ENCODE results near the gene PI4K2A.
A peak's percentile ranks its signal among the peaks of the same experiment; 100 is the strongest.

The PI4K2A gene

DNA sequence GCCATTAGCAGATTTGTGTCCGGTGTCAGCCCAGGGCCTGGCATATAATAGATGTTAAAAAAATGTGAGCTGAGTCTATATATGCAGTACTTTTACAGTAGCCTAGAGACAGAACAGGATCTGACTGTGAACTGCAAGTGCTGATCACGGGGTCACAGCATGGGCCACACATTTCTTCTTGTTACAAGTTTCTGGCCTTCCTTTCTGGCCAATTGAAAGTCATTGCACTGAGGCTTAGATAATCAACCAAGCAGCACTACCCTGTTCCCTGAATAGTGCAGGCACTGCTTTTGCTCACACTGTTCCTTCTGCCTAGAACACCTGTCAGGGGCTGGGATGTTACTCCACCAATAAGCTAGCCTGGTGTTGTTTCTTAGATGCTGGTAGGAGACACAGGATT is 67.7 kb downstream of the PI4K2A start:
- no peak overlapping the region for H3K4me3 ChIP-seq (ENCODE audit: low read depth, low read length)
- DNase-seq (ENCODE audit: low read depth), result no peak
- TF ChIP-seq, protein P1, sequence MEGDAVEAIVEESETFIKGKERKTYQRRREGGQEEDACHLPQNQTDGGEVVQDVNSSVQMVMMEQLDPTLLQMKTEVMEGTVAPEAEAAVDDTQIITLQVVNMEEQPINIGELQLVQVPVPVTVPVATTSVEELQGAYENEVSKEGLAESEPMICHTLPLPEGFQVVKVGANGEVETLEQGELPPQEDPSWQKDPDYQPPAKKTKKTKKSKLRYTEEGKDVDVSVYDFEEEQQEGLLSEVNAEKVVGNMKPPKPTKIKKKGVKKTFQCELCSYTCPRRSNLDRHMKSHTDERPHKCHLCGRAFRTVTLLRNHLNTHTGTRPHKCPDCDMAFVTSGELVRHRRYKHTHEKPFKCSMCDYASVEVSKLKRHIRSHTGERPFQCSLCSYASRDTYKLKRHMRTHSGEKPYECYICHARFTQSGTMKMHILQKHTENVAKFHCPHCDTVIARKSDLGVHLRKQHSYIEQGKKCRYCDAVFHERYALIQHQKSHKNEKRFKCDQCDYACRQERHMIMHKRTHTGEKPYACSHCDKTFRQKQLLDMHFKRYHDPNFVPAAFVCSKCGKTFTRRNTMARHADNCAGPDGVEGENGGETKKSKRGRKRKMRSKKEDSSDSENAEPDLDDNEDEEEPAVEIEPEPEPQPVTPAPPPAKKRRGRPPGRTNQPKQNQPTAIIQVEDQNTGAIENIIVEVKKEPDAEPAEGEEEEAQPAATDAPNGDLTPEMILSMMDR (IDR thresholded peaks at IDR 0.05; ENCODE audit: low read depth, low read length, missing control alignments), result no peak

DNA sequence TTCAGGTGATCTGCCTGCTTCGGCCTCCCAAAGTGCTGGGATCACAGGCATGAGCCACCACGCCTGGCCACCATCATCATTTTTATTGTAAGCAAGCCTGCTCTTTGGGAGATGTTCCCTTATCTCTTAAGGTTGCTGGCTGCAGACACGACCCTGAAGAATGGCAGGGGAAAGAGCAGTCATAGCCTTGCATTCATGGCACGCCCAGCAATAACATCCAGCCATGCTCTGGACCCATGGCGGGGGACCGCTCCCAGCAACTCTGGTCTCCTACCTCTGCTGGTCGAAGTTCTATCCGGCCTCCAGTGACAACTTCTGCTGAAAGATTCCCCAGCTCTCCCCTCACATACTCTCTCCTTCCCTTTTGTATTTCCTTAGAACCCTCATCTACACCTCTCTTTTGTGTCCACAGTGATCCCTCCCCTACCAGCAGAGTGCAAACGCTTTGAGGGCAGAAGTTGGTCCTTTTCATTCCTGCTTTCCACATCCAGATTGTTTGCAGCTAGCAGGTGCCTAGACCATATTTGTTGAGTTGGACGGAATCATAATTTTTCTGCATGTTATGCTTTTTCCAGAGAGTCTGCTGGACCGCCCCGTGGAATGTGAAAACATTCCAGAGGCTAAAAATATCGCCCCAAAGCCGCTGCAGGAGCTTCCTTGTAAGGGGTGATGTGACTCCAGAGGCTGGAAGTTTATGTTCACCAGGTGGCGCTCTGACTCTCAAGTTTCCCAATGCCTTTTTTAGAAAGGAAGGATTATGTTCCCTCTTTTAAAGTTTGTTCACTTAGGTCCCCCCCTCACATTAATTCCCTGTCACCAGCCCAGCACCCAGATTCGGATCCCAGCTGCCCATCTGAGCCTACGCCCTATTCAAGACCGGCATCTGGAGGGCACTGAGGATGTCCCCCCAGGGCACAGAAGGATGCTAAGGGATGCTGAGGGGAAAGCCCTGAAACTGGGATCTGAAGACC is 68.8 kb downstream of the PI4K2A start:
- TF ChIP-seq, protein P1 (IDR thresholded peaks at IDR 0.05; ENCODE audit: low read depth, low read length, missing control alignments), result peak; percentile 67
- no peak overlapping the region for H3K4me3 ChIP-seq (ENCODE audit: low read depth, low read length)
- no peak for DNase-seq (ENCODE audit: low read depth)

DNA sequence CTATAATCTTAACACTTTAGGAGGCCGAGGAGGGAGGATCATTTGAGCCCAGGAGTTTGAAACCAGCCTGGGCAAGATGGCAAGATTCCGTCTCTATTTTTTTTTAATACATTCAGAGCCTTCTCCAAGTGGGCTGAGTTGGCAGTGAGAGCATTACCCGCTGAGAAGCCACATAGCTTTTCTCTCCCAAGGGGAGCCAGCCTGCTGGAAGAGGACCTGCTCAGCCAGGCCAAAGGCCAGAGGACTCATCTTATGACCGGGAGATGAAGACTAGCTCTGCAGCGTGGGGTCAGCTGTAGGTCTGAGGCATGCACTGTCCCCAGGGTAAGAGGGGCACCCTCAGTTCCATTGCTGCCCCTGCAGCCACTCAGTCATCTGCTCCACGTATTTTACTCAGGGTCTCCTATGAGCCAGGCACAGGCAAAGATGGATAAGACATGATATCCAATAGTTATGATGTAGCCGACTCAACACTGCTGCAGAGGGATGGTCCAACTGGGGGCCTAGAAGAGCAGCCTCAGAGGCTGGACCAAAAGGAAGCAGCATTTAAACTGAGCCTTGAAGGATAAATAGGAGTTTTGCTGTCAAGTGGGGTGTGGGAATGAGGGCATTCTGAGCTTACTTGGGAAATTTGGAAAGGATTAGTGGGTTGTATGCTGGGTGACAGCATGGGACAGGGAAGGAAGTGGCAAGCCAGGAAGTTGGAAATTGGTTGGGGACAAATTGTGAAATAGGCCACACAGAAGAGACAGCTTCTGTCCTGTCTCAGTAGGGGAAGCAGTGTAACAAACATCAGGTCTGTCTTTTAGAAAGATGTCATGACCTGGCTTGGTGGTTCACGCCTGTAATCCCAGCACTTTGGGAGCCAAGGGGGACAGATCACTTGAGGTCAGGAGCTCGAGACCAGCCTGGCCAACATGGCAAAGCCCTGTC is 71.4 kb downstream of the PI4K2A start:
- TF ChIP-seq, protein P1 (IDR thresholded peaks at IDR 0.05; ENCODE audit: low read depth, low read length, missing control alignments), result no peak
- no peak overlapping the region for H3K4me3 ChIP-seq (ENCODE audit: low read depth, low read length)
- DNase-seq (ENCODE audit: low read depth), result no peak

DNA sequence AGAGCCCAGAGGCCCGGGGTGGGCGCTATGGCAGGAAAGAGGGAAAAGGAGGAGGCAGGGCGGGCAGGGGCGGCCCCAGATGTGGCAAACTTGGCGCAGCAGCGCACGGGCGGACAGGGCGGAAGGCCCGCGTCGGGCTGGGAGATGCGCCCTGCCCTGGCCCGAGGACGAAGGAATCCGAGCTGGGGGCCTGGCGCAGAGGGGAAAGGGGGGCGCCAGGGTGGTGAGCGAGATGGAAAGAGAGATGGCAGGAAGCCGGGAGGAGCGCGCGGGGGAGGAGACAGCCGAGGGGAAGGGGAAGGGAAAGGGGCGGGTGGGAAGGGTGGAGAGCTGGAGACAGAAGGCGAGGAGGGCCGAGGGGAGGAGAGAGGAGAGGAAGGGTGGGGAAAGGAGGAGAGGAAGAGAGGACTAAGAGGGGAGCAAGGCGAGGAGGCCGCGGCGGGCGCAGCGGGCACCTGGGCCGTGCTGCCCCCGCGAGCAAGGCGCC is 72.9 kb downstream of the PI4K2A start, which contains the start of gene MARVELD1:
Gene MARVELD1 (plus strand): TSS at position 392 of the 487 bp plus-strand sequence. CDS start 147 bp downstream, outside the sequence.
- TF ChIP-seq, protein P1 (IDR thresholded peaks at IDR 0.05; ENCODE audit: low read depth, low read length, missing control alignments), result no peak
- DNase-seq (ENCODE audit: low read depth), result no peak
- peak within 1 kb of the TSS; percentile 67 for H3K4me3 ChIP-seq (ENCODE audit: low read depth, low read length)

GRCh38 chr10:97713826-97714400 is 73.4 kb downstream of the PI4K2A start:
- TF ChIP-seq, protein P1 (IDR thresholded peaks at IDR 0.05; ENCODE audit: low read depth, low read length, missing control alignments), result peak; percentile 46
- DNase-seq (ENCODE audit: low read depth), result no peak
- H3K4me3 ChIP-seq (ENCODE audit: low read depth, low read length), result peak overlapping the region; percentile 67

All from GM12864 (cell line).